Thyroid gland (tissue), 4 donors: Measurements from ENCODE around the gene TTC9B. TPM values are rescaled to one million over a fixed set of nuclear protein-coding genes. Genes with fewer than 3 reads are reported as not detected.

Experiments
- DNase-seq, 2 donors: peaks; one replicate each; pipeline ENCODE4 v3.0.0-alpha.2; 2019
- H3K27ac ChIP-seq, 3 donors: fragments of 200-600 bp; sonication (generic); 1 replicate in 2 of 3; 2 replicates in 1 of 3; pipeline ENCODE4 v1.5.1; 2016 to 2019; ENCODE audit warnings: mild to moderate bottlenecking in 1 of 3, moderate library complexity in 1 of 3
- H3K27me3 ChIP-seq: fragments of 200-600 bp; sonication (generic); one replicate; pipeline ENCODE4 v1.5.1; 2019
- H3K36me3 ChIP-seq, 2 donors: fragments of 200-600 bp; sonication (generic); one replicate each; pipeline ENCODE4 v1.5.1; 2016 to 2019
- H3K4me1 ChIP-seq, 2 donors: fragments of 200-600 bp; sonication (generic); one replicate each; pipeline ENCODE4 v1.5.1; 2017 to 2019
- H3K4me3 ChIP-seq, 3 donors: fragments of 200-600 bp; sonication (generic); replicated peaks in 1 of 3; 1 replicate in 2 of 3; 2 replicates in 1 of 3; pipeline ENCODE4 v1.5.1; 2016; ENCODE audit warnings: mild to moderate bottlenecking in 1 of 3
- H3K9me3 ChIP-seq: fragments of 200-600 bp; sonication (generic); one replicate; pipeline ENCODE4 v1.5.1; 2017
- POLR2A ChIP-seq, 2 donors: fragments of 450-650 bp; IDR thresholded peaks; one replicate each; pipeline ENCODE4 v1.6.1; 2017; ENCODE audit warnings: antibody characterized with exemption in 2 of 2, mild to moderate bottlenecking in 2 of 2, moderate library complexity in 1 of 2
- WGBS, 2 donors: methylation state at CpG; one replicate each; pipeline ENCODE4 v1.1.5; 2017; 5-methylcytosine and 5-hydroxymethylcytosine counted together
- intact Hi-C: fragments of 100-400 bp; cut with DNase I; formaldehyde crosslinking; loops from one replicate; pipeline ENCODE4 v1.15.1; 2023
- total RNA-seq, 4 donors: library from RNA; depleted of rRNA; stranded (reverse); fragments of >200 nt; gene quantifications; one replicate each; pipeline ENCODE4 v1.2.3, GENCODE V29; 2016
- TF ChIP-seq, protein P1 (sequence below), 6 experiments: fragments of 200-600 bp in 3 of 6; fragments of 450-650 bp in 3 of 6; sonication (generic) in 3 of 6; IDR thresholded peaks; one replicate each; pipeline ENCODE4 v1.5.1; 2016 to 2019; ENCODE audit warnings: antibody characterized with exemption in 6 of 6, mild to moderate bottlenecking in 2 of 6, inconsistent platforms in 1 of 6, moderate library complexity in 1 of 6

The TTC9B gene
- total RNA-seq, 4 donors from 2014 or later: not detected

DNA sequence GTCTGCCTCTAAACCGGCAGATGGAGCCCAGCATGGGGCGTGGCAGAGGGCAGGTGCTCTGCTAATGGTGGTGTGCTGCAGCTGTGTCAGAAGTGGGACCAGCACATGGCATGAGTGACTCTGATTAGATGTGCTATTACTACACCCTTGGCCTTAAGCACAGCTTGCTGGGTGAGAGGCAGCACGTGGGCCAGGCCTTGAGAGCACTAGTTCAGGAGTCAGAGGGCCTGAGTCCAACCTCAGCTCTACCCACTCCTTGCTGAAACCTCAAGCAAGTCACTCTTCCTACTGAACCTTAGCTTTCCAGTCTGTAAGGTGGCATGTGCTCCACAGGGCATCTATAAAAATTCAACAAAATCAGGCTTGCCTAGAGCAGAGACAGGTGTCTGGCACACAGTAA, 44.2 kb upstream of the TTC9B start:
- 87 to 95% methylated on average over 3 of the region's 3 CpGs for WGBS, 2 donors
- TF ChIP-seq, protein P1, sequence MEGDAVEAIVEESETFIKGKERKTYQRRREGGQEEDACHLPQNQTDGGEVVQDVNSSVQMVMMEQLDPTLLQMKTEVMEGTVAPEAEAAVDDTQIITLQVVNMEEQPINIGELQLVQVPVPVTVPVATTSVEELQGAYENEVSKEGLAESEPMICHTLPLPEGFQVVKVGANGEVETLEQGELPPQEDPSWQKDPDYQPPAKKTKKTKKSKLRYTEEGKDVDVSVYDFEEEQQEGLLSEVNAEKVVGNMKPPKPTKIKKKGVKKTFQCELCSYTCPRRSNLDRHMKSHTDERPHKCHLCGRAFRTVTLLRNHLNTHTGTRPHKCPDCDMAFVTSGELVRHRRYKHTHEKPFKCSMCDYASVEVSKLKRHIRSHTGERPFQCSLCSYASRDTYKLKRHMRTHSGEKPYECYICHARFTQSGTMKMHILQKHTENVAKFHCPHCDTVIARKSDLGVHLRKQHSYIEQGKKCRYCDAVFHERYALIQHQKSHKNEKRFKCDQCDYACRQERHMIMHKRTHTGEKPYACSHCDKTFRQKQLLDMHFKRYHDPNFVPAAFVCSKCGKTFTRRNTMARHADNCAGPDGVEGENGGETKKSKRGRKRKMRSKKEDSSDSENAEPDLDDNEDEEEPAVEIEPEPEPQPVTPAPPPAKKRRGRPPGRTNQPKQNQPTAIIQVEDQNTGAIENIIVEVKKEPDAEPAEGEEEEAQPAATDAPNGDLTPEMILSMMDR (IDR thresholded peaks at IDR 0.05): no peak
- TF ChIP-seq POLR2A (IDR thresholded peaks at IDR 0.05): no peak
- no peaks in the 10 kb centered on the region for H3K9me3 ChIP-seq
- peaks cover 60 to 73% of the 10 kb centered on the region in 2 donors for H3K4me1 ChIP-seq
- H3K4me3 ChIP-seq: no peak overlapping the region
- no peak for DNase-seq
- H3K27ac ChIP-seq: peak overlapping the region in 2 of 3 donors; percentile 92 to 97
- peaks cover 0 to 9% of the 10 kb centered on the region in 2 donors for H3K36me3 ChIP-seq
- intact Hi-C loops: no loop called here
- no peaks in the 10 kb centered on the region for H3K27me3 ChIP-seq

GRCh38 chr19:40261631-40262030, 43.4 kb upstream of the TTC9B start:
- Histone ChIP-seq H3K27me3 (no peaks in the 10 kb centered on the region), H3K36me3 (peaks cover 1 to 9% of the 10 kb centered on the region in 2 donors), H3K9me3 (no peaks in the 10 kb centered on the region), H3K4me3 (no peak overlapping the region), H3K27ac (peak overlapping the region in 2 of 3 donors; percentile 92 to 97), H3K4me1 (peaks cover 59 to 70% of the 10 kb centered on the region in 2 donors)
- TF ChIP-seq, protein P1 (IDR thresholded peaks at IDR 0.05): no peak
- TF ChIP-seq POLR2A (IDR thresholded peaks at IDR 0.05): no peak
- 85 to 89% methylated on average over 8 of the region's 8 CpGs for WGBS, 2 donors
- DNase-seq: no peak
- intact Hi-C loops: no loop called here

- H3K4me1 ChIP-seq: peaks cover 58 to 74% of the 10 kb centered on the region in 2 donors
- DNase-seq: peak; percentile 100
- no peaks in the 10 kb centered on the region for H3K9me3 ChIP-seq
- intact Hi-C loops: no loop called here
- H3K27ac ChIP-seq: peak overlapping the region; percentile 80 to 94 (median 93)
- no peaks in the 10 kb centered on the region for H3K27me3 ChIP-seq
- TF ChIP-seq, protein P1 (IDR thresholded peaks at IDR 0.05): no peak
- TF ChIP-seq POLR2A (IDR thresholded peaks at IDR 0.05): peak in 1 of 2 donors; percentile 60
- peaks cover 17 to 21% of the 10 kb centered on the region in 2 donors for H3K36me3 ChIP-seq
- 27 to 58% methylated on average over 8 to 9 of the region's 9 CpGs for WGBS, 2 donors
- no peak overlapping the region for H3K4me3 ChIP-seq
Measured at GRCh38 chr19:40257096-40257517, 38.9 kb upstream of the TTC9B start.

GRCh38 chr19:40256512-40256911, 38.3 kb upstream of the TTC9B start:
- no peak overlapping the region for H3K4me3 ChIP-seq
- H3K4me1 ChIP-seq: peaks cover 64 to 78% of the 10 kb centered on the region in 2 donors
- TF ChIP-seq, protein P1 (IDR thresholded peaks at IDR 0.05): no peak
- no peak for TF ChIP-seq POLR2A (IDR thresholded peaks at IDR 0.05)
- no peak for DNase-seq
- H3K9me3 ChIP-seq: no peaks in the 10 kb centered on the region
- H3K27me3 ChIP-seq: no peaks in the 10 kb centered on the region
- WGBS, 2 donors: 74 to 83% methylated on average over 6 to 8 of the region's 8 CpGs
- peak overlapping the region; percentile 88 to 94 (median 93) for H3K27ac ChIP-seq
- H3K36me3 ChIP-seq: peaks cover 17 to 21% of the 10 kb centered on the region in 2 donors
- intact Hi-C loops: no loop called here

DNA sequence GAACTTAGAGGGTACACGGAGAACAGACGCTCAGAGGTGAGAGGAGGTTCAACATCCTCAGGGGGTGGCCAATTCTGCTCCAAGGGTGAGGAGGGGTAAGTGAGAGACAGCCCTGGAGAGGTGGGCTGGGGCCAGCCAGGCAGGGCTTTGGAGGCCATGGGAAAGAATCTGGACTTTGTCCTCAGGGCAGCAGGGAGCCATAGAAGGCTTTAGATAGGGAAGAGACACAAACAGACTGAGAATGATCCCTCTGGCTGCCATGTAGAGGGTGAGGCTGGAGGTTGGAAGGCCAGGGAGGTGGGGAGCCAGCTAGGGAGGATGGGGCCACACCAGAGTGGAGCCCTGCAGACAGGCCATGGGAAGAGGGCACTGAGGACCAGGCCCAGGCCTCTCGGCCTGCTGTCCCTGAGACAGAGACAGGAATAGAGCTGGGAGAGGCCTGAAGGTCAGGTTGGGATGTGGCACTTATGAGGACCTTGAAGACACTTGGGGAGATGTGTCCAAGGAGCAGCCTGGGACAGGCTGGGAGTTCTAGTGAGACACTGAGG, 37.5 kb upstream of the TTC9B start:
- Histone ChIP-seq H3K4me1 (peaks cover 67 to 83% of the 10 kb centered on the region in 2 donors), H3K36me3 (peaks cover 17 to 21% of the 10 kb centered on the region in 2 donors), H3K27me3 (no peaks in the 10 kb centered on the region), H3K9me3 (no peaks in the 10 kb centered on the region), H3K4me3 (no peak overlapping the region), H3K27ac (peak overlapping the region; percentile 88 to 94 (median 93))
- WGBS, 2 donors: 85 to 98% methylated on average over 3 of the region's 3 CpGs
- TF ChIP-seq, protein P1 (IDR thresholded peaks at IDR 0.05): no peak
- TF ChIP-seq POLR2A (IDR thresholded peaks at IDR 0.05): no peak
- intact Hi-C loops: no loop called here
- no peak for DNase-seq
